GM12891 (cell line): ENCODE results near the gene SLBP.

Experiments
- DNase-seq: peaks from one replicate; pipeline ENCODE4 v3.0.0; 2011; ENCODE audit warnings: low spot score; ENCODE audit not compliant: insufficient read length
- FAIRE-seq: peaks from 2 replicates; lab custom pipeline; 2011; peaks lifted over from hg19 to GRCh38; lab: Jason Lieb, UNC
- PAX5 ChIP-seq: IDR thresholded peaks from 2 replicates; pipeline ENCODE4 v1.6.1; 2011; ENCODE audit warnings: low read length, moderate library complexity, mild to moderate bottlenecking; ENCODE audit not compliant: insufficient read depth, severe bottlenecking
- POLR2A ChIP-seq: IDR thresholded peaks from 2 replicates; pipeline ENCODE4 v1.6.1; 2011; ENCODE audit warnings: low read depth, low read length, control low read depth
- POLR2AphosphoS5 ChIP-seq: IDR thresholded peaks from 2 replicates; pipeline ENCODE4 v1.6.1; 2011; ENCODE audit warnings: low read depth, low read length, control low read depth
- POU2F2 ChIP-seq: IDR thresholded peaks from 2 replicates; pipeline ENCODE4 v1.6.1; 2011; ENCODE audit warnings: low read depth, mild to moderate bottlenecking, control low read depth, low read length, moderate library complexity
- SPI1 ChIP-seq: IDR thresholded peaks from 2 replicates; pipeline ENCODE4 v1.6.1; 2011; ENCODE audit warnings: low read depth, low read length, control low read depth
- TAF1 ChIP-seq: IDR thresholded peaks from 2 replicates; pipeline ENCODE4 v1.6.1; 2011; ENCODE audit warnings: low read depth, low read length, control low read depth

The SLBP gene

GRCh38 chr4:1690698-1691097 is 21.4 kb downstream of the SLBP start:
- DNase-seq: no peak
- TF ChIP-seq POLR2AphosphoS5 (no peak), SPI1 (no peak), POLR2A (no peak; the same call in 1 of the 2 replicates)
- no peak for FAIRE-seq

DNA sequence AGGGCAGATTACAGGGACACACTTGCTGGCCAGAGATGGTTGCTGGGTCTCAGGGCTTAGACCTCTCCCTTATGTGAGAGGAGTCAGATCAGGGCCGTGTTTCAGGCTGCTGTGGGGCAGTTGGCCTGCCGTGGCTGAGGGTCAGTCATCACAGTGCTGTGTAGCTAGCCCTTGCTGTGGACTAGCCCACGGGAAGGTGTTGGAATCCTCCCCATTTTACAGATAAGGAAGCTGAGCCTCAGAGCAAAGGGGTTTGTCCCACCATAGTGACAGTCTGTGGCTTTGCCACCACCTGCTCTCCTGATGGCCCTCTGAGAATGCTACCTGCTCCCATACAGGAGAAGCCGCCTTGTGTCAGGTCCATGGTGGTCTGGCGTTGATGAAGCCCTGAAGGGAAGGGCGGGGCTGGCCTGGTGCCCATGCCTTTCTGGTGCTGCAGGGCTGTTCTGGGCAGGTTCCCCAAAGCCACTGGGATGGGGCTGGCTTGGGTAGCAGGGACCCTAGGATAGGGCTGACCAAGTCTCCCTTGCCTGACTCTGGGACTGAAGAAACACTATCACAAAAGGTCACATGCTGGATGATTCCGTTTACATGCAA is 25.6 kb downstream of the SLBP start:
- DNase-seq: no peak
- no peak for FAIRE-seq
- no peak for TF ChIP-seq POLR2A
- TF ChIP-seq SPI1: no peak
- no peak for TF ChIP-seq POU2F2
- no peak for TF ChIP-seq TAF1
- TF ChIP-seq PAX5: no peak
- no peak; the same call in 1 of the 2 replicates for TF ChIP-seq POLR2AphosphoS5

- TF ChIP-seq PAX5 (no peak), POU2F2 (no peak), SPI1 (no peak), TAF1 (no peak), POLR2AphosphoS5 (no peak), POLR2A (no peak)
- FAIRE-seq (peak; percentile 41), DNase-seq (no peak)
These were observed 26.6 kb downstream of the SLBP start for GRCh38 chr4:1685235-1686150.

GRCh38 chr4:1684506-1685234 is 27.4 kb downstream of the SLBP start:
- DNase-seq: no peak
- FAIRE-seq: no peak
- TF ChIP-seq TAF1 (no peak), PAX5 (no peak), POU2F2 (no peak), POLR2AphosphoS5 (no peak), POLR2A (no peak), SPI1 (no peak)

DNA sequence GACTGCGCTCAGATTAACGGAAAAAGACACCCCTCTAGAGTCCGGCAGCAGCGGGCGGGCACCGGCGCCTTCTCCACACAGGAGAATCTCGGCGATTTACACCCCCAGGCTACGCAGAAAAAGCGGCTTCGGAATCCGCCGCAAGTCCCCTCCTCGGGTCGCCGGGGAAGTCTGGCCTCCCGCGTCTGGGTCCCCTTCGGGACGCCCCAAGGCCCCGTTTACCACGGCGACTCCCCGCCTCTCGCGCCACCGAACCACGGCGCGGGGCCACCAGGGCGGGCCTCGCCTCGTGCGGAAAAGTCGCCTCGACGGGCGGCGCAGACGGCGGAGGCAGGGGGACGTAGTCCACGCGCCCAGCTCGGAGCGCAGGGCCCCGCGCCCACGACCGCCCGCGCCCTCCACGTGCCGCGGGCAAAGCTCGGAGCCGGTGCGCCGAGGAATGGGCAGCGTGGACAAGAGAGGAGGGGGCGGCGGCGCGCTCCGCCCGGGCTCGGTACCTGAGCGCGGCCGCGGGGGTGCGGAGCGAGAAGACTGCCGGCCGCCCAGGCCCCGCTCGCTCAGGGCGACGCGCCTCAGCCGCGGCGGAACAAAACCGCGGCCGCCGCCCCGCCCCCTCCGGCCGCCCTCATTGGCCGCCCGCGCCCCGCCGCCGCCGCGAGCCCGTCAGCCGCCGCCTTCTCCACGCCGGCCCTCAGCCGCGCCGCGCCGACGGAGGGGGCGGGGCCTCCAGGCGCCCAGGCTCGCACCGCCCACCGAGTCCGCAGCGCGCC is 28.2 kb downstream of the SLBP start, which contains the start of gene FAM53A:
FAM53A (minus strand) TSS at position 578 of the 770 bp plus-strand sequence. CDS start 15,572 bp downstream, outside the sequence.
- FAIRE-seq (peak; percentile 96), DNase-seq (peak; percentile 93)
- no peak for TF ChIP-seq SPI1
- TF ChIP-seq POU2F2: no peak
- TF ChIP-seq POLR2A: no peak
- TF ChIP-seq PAX5: no peak
- TF ChIP-seq TAF1: no peak
- no peak for TF ChIP-seq POLR2AphosphoS5

- FAIRE-seq (no peak), DNase-seq (no peak)
- no peak for TF ChIP-seq TAF1
- no peak for TF ChIP-seq POLR2A
- TF ChIP-seq POU2F2: no peak
- no peak for TF ChIP-seq SPI1
These were observed 28.8 kb downstream of the SLBP start for GRCh38 chr4:1683261-1683735.

DNA sequence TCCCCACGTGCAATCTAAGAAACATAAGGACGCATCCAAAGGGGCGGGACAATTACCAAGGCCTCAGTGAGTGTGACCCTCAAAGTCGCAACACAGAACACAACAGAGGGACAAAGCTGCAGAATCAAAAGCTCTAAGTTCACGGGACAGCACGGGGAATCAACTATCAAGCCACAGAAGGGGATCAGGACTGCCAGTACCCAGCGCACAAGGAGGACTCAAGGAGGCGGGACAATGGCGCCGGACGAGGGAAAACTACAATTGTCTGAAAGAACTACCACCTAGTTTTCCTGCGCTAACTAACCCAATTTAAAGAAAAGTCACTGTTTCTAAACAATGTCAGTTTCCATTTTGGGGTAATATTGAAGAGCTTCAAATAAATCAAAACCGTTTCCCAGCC is 29.3 kb downstream of the SLBP start:
- FAIRE-seq (no peak), DNase-seq (no peak)

GRCh38 chr4:1678244-1678643 is 33.9 kb downstream of the SLBP start:
- DNase-seq: no peak
- no peak for TF ChIP-seq POU2F2
- TF ChIP-seq POLR2A: no peak
- no peak for TF ChIP-seq SPI1
- TF ChIP-seq PAX5: no peak
- TF ChIP-seq POLR2AphosphoS5: no peak
- no peak for TF ChIP-seq TAF1
- FAIRE-seq: no peak

More for the DNA sequence above, 29.3 kb downstream of the SLBP start:
- TF ChIP-seq POLR2A (no peak), PAX5 (no peak), TAF1 (no peak), POLR2AphosphoS5 (no peak), SPI1 (no peak), POU2F2 (no peak)

- TF ChIP-seq POLR2AphosphoS5 (no peak), POU2F2 (no peak), POLR2A (no peak), SPI1 (no peak), TAF1 (no peak), PAX5 (no peak)
- FAIRE-seq (no peak), DNase-seq (no peak)
These were observed 35.3 kb downstream of the SLBP start for GRCh38 chr4:1676605-1677525.
